HepG2 (cell line): Measurements from ENCODE around the gene AP3M1. TPM values are rescaled to one million over a fixed set of nuclear protein-coding genes. Genes with fewer than 3 reads are reported as not detected.

ENCODE experiments used
- GZF1 ChIP-seq: sonication (generic); formaldehyde crosslinking; IDR thresholded peaks from 2 replicates; pipeline ENCODE4 v1.5.1; 2020; ENCODE audit warnings: mild to moderate bottlenecking, missing genetic modification reagents
- HNRNPL ChIP-seq: fragments of 200-400 bp; formaldehyde crosslinking; IDR thresholded peaks from 2 replicates; pipeline ENCODE4 v1.6.1; 2017; ENCODE audit warnings: mild to moderate bottlenecking, low read depth, low read length
- MAFK ChIP-seq, 2 experiments: IDR thresholded peaks in 1 of 2; conservative IDR thresholded peaks in 1 of 2; 2 replicates each; pipeline ENCODE4 v1.6.1; 2011; ENCODE audit warnings: improper control_type of control experiment in 2 of 2, low read length in 2 of 2
- RARG ChIP-seq: sonication (generic); formaldehyde crosslinking; IDR thresholded peaks from 2 replicates; pipeline ENCODE4 v1.4.0; 2020; ENCODE audit warnings: low read depth, mild to moderate bottlenecking, missing genetic modification reagents
- RORA ChIP-seq: sonication (generic); formaldehyde crosslinking; IDR thresholded peaks from 2 replicates; pipeline ENCODE4 v1.5.0; 2020; ENCODE audit warnings: mild to moderate bottlenecking, missing genetic modification reagents, moderate library complexity
- TBX2 ChIP-seq: sonication (generic); formaldehyde crosslinking; IDR thresholded peaks from 2 replicates; pipeline ENCODE4 v1.5.0; 2020; ENCODE audit warnings: missing genetic modification reagents, mild to moderate bottlenecking, borderline replicate concordance
- ZNF768 ChIP-seq: sonication (generic); formaldehyde crosslinking; IDR thresholded peaks from 2 replicates; pipeline ENCODE4 v1.4.0; 2020; ENCODE audit warnings: missing genetic modification reagents
- polyA plus RNA-seq, 8 experiments: library from polyadenylated mRNA; depleted of rRNA in 3 of 8; stranded (reverse) in 7 of 8; unstranded in 1 of 8; fragments of >200 nt; fragmentation: Illumina TruSeq in 4 of 8; extraction: Trizol in 4 of 8; gene quantifications; 2 replicates each; pipeline versions ENCODE4 v1.2.1 to v1.2.3, GENCODE V29; 2011 to 2016; ENCODE audit warnings: low read depth in 4 of 8, missing spikeins in 1 of 8, mixed read lengths in 1 of 8; ENCODE audit not compliant: insufficient read depth in 1 of 8
- total RNA-seq, 5 experiments: library from RNA; depleted of rRNA; stranded (reverse); fragments of >200 nt; fragmentation: Illumina TruSeq; extraction: Trizol; gene quantifications; 2 replicates each; pipeline ENCODE4 v1.2.3, GENCODE V29; 2016; ENCODE audit warnings: low read depth in 1 of 5
- TF ChIP-seq, protein P1 (sequence below): sonication (generic); formaldehyde crosslinking; IDR thresholded peaks from 2 replicates; pipeline ENCODE4 v1.5.0; 2020; ENCODE audit warnings: mild to moderate bottlenecking, low read depth, missing genetic modification reagents, borderline replicate concordance
- TF ChIP-seq, protein P2 (sequence below): sonication (generic); formaldehyde crosslinking; IDR thresholded peaks from 2 replicates; pipeline ENCODE4 v1.5.1; 2020; ENCODE audit warnings: missing genetic modification reagents, mild to moderate bottlenecking, borderline replicate concordance
- TF ChIP-seq, protein P3 (sequence below): sonication (generic); formaldehyde crosslinking; IDR thresholded peaks from 2 replicates; pipeline ENCODE4 v1.8.0; 2022; ENCODE audit warnings: mild to moderate bottlenecking, missing genetic modification reagents
- TF ChIP-seq, protein P4 (sequence below): sonication (generic); formaldehyde crosslinking; IDR thresholded peaks from 2 replicates; pipeline ENCODE4 v1.4.0; 2020; ENCODE audit warnings: missing genetic modification reagents

Gene AP3M1
- total and polyA plus RNA-seq, 2 of the 13 experiments (the other 11 are each of a cell fraction or from before 2014, with no cell fraction given): 29.0 to 31.6 TPM

DNA sequence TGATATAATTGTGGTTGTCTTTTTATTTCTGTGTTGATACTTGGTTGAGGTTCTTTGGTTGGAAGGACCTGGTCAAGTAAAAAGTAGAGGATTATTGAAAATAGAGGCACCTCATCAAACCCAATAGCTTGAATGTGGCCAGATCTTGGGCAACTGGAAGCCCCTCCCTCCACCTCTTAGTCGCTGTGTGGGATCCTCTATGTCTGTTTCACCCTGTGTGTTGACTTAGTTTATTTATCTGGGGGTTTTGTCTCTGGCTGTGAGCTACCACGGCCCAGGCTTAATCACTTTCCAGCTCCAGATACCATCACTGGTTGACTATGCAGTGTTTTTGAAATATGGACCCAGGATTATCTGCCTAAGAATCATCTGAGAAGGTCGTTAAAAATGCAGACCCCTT lies 58.3 kb downstream of the AP3M1 start (continued):
- TF ChIP-seq, protein P1, sequence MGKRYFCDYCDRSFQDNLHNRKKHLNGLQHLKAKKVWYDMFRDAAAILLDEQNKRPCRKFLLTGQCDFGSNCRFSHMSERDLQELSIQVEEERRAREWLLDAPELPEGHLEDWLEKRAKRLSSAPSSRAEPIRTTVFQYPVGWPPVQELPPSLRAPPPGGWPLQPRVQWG (CRISPR knock-in tag): no peak
- no peak for TF ChIP-seq GZF1
- no peak for TF ChIP-seq RARG (CRISPR knock-in tag)
- no peak for TF ChIP-seq MAFK (conservative IDR thresholded peaks at IDR 0.05 in 1 of 2, IDR thresholded peaks at IDR 0.05 in 1 of 2; ENCODE audit: low read length in 2 of 2)
- no peak for TF ChIP-seq TBX2 (CRISPR knock-in tag)
- TF ChIP-seq, protein P2, sequence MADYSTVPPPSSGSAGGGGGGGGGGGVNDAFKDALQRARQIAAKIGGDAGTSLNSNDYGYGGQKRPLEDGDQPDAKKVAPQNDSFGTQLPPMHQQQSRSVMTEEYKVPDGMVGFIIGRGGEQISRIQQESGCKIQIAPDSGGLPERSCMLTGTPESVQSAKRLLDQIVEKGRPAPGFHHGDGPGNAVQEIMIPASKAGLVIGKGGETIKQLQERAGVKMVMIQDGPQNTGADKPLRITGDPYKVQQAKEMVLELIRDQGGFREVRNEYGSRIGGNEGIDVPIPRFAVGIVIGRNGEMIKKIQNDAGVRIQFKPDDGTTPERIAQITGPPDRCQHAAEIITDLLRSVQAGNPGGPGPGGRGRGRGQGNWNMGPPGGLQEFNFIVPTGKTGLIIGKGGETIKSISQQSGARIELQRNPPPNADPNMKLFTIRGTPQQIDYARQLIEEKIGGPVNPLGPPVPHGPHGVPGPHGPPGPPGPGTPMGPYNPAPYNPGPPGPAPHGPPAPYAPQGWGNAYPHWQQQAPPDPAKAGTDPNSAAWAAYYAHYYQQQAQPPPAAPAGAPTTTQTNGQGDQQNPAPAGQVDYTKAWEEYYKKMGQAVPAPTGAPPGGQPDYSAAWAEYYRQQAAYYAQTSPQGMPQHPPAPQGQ (CRISPR knock-in tag): no peak
- TF ChIP-seq, protein P3, sequence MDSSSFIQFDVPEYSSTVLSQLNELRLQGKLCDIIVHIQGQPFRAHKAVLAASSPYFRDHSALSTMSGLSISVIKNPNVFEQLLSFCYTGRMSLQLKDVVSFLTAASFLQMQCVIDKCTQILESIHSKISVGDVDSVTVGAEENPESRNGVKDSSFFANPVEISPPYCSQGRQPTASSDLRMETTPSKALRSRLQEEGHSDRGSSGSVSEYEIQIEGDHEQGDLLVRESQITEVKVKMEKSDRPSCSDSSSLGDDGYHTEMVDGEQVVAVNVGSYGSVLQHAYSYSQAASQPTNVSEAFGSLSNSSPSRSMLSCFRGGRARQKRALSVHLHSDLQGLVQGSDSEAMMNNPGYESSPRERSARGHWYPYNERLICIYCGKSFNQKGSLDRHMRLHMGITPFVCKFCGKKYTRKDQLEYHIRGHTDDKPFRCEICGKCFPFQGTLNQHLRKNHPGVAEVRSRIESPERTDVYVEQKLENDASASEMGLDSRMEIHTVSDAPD: no peak
- no peak for TF ChIP-seq HNRNPL
- TF ChIP-seq, protein P4, sequence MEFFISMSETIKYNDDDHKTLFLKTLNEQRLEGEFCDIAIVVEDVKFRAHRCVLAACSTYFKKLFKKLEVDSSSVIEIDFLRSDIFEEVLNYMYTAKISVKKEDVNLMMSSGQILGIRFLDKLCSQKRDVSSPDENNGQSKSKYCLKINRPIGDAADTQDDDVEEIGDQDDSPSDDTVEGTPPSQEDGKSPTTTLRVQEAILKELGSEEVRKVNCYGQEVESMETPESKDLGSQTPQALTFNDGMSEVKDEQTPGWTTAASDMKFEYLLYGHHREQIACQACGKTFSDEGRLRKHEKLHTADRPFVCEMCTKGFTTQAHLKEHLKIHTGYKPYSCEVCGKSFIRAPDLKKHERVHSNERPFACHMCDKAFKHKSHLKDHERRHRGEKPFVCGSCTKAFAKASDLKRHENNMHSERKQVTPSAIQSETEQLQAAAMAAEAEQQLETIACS (CRISPR knock-in tag): no peak
- no peak for TF ChIP-seq ZNF768 (CRISPR knock-in tag)
- TF ChIP-seq RORA (CRISPR knock-in tag): no peak
